Fibroblast of villous mesenchyme (primary cell): ENCODE results near the gene TEX14. TPM values are rescaled to one million over a fixed set of nuclear protein-coding genes. Genes with fewer than 3 reads are reported as not detected.

Experiments
- DNase-seq: peaks from one replicate; pipeline ENCODE4 v3.0.0-alpha.2; 2010; ENCODE audit warnings: low read depth
- H3K4me3 ChIP-seq: 2 replicates; pipeline ENCODE4 v1.5.1; 2011; ENCODE audit warnings: low read depth, mild to moderate bottlenecking, low read length
- CTCF ChIP-seq: IDR thresholded peaks from 2 replicates; pipeline ENCODE4 v1.5.1; 2012; ENCODE audit warnings: low read depth, mild to moderate bottlenecking, low read length; ENCODE audit not compliant: insufficient read depth
- total RNA-seq: library from RNA; depleted of rRNA; stranded (reverse); fragments of >200 nt; gene quantifications from 2 replicates; pipeline ENCODE4 v1.2.3, GENCODE V29; 2012

Gene TEX14
- total RNA-seq, 1 donor, result 0.43 TPM

GRCh38 chr17:58605986-58606385 lies 85.9 kb downstream of the TEX14 start:
- no peak for TF ChIP-seq CTCF
- no peak overlapping the region for H3K4me3 ChIP-seq
- DNase-seq, result no peak

GRCh38 chr17:58605470-58605869 lies 86.4 kb downstream of the TEX14 start:
- no peak overlapping the region for H3K4me3 ChIP-seq
- DNase-seq, result no peak
- TF ChIP-seq CTCF, result no peak

- no peak for DNase-seq
- no peak overlapping the region for H3K4me3 ChIP-seq
- TF ChIP-seq CTCF, result no peak
These were observed 89.9 kb downstream of the TEX14 start for GRCh38 chr17:58601976-58602375.

- no peak for DNase-seq
- no peak for TF ChIP-seq CTCF
- no peak overlapping the region for H3K4me3 ChIP-seq
These were observed 94.5 kb downstream of the TEX14 start for GRCh38 chr17:58597371-58597770.

- DNase-seq, result no peak
- no peak for TF ChIP-seq CTCF
- H3K4me3 ChIP-seq, result no peak overlapping the region
These were observed 96.6 kb downstream of the TEX14 start for GRCh38 chr17:58595194-58595792.

- no peak for DNase-seq
- no peak overlapping the region for H3K4me3 ChIP-seq
- TF ChIP-seq CTCF, result no peak
These were observed 98.7 kb downstream of the TEX14 start for GRCh38 chr17:58593123-58593522.

- TF ChIP-seq CTCF, result no peak
- no peak overlapping the region for H3K4me3 ChIP-seq
- no peak for DNase-seq
These were observed 100.4 kb downstream of the TEX14 start for GRCh38 chr17:58591455-58591854.
